Tibial nerve (tissue), 4 donors: ENCODE results near the gene BNC2. TPM values are rescaled to one million over a fixed set of nuclear protein-coding genes. Genes with fewer than 3 reads are reported as not detected.

Experiments used
- DNase-seq, 2 donors: peaks; one replicate each; pipeline ENCODE4 v3.0.0-alpha.2; 2019; ENCODE audit warnings: low spot score in 2 of 2
- H3K27ac ChIP-seq, 4 donors: fragments of 200-600 bp; sonication (generic) in 3 of 4; one replicate each; pipeline ENCODE4 v1.5.1; 2017 to 2019; ENCODE audit warnings: mild to moderate bottlenecking in 1 of 4
- H3K27me3 ChIP-seq, 2 donors: fragments of 200-600 bp; sonication (generic) in 1 of 2; one replicate each; pipeline versions ENCODE4 v1.5.1 to v1.6.0; 2017 to 2019
- H3K36me3 ChIP-seq, 3 donors: fragments of 200-600 bp; sonication (generic); one replicate each; pipeline ENCODE4 v1.5.1; 2018 to 2019
- H3K4me1 ChIP-seq, 4 donors: fragments of 200-600 bp; sonication (generic) in 3 of 4; one replicate each; pipeline ENCODE4 v1.5.1; 2017 to 2019
- H3K4me3 ChIP-seq, 4 donors: fragments of 200-600 bp; sonication (generic) in 3 of 4; one replicate each; pipeline ENCODE4 v1.5.1; 2017 to 2019; ENCODE audit warnings: mild to moderate bottlenecking in 1 of 4, moderate library complexity in 1 of 4
- H3K9me3 ChIP-seq, 4 donors: fragments of 200-600 bp; sonication (generic) in 3 of 4; one replicate each; pipeline ENCODE4 v1.5.1; 2017 to 2019
- CTCF ChIP-seq, 5 experiments: fragments of 200-600 bp in 3 of 5; fragments of 450-650 bp in 2 of 5; sonication (generic) in 3 of 5; IDR thresholded peaks; one replicate each; pipeline ENCODE4 v1.5.1; 2016 to 2019; ENCODE audit warnings: antibody characterized with exemption in 5 of 5, mild to moderate bottlenecking in 3 of 5, moderate library complexity in 2 of 5
- EP300 ChIP-seq, 2 donors: sonication (generic); formaldehyde crosslinking; IDR thresholded peaks; one replicate each; pipeline ENCODE4 v1.6.1; 2017; ENCODE audit warnings: antibody characterized with exemption in 2 of 2, mild to moderate bottlenecking in 1 of 2
- POLR2A ChIP-seq, 2 donors: fragments of 450-650 bp; IDR thresholded peaks; one replicate each; pipeline ENCODE4 v1.6.1; 2017; ENCODE audit warnings: antibody characterized with exemption in 2 of 2, mild to moderate bottlenecking in 2 of 2, moderate library complexity in 2 of 2
- WGBS, 2 donors: methylation state at CpG; one replicate each; pipeline ENCODE4 v1.1.5; 2018; 5-methylcytosine and 5-hydroxymethylcytosine counted together
- total RNA-seq, 4 donors: library from RNA; depleted of rRNA; stranded (reverse); fragments of >200 nt; gene quantifications; one replicate each; pipeline ENCODE4 v1.1.0, GENCODE V29; 2016

BNC2 gene
- total RNA-seq, 4 donors from 2014 or later: 69.9 to 89.6 (median 88.4) TPM

DNA sequence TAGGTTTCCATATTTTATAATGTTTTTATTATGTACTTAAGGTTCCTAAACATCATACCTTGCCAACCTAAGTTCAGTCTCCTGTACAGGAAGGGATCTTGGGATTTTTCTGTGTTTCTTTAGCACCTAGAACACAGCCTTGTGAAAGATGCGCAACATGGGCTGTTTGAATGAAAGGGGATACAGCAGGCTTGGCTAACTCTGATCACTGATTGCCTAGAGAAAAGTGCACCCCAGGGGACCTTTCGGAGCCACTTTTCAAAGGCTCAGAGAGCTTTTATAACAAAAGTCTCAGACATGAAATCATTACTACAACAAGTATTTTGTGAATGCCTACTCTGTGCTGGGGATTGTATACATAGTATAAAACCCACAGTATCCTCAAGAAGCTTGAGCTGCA lies 261.6 kb downstream of the BNC2 start:
- no peaks in the 10 kb centered on the region for H3K27me3 ChIP-seq
- 87 to 89% methylated on average over 2 of the region's 2 CpGs for WGBS, 2 donors
- no peaks in the 10 kb centered on the region for H3K36me3 ChIP-seq
- H3K4me1 ChIP-seq: peaks cover 0 to 6% (median 0%) of the 10 kb centered on the region in 4 donors
- H3K4me3 ChIP-seq: no peak overlapping the region
- no peak for TF ChIP-seq POLR2A (IDR thresholded peaks at IDR 0.05)
- TF ChIP-seq CTCF (IDR thresholded peaks at IDR 0.05): no peak
- TF ChIP-seq EP300 (IDR thresholded peaks at IDR 0.05): no peak
- no peak overlapping the region for H3K27ac ChIP-seq
- no peak for DNase-seq
- H3K9me3 ChIP-seq: no peaks in the 10 kb centered on the region

GRCh38 chr9:16602494-16602893 lies 268.0 kb downstream of the BNC2 start:
- no peak for DNase-seq
- whole genome bisulfite sequencing, 2 donors: 85 to 86% methylated on average over 2 of the region's 2 CpGs
- TF ChIP-seq POLR2A (IDR thresholded peaks at IDR 0.05): no peak
- Histone ChIP-seq H3K36me3 (no peaks in the 10 kb centered on the region), H3K27me3 (no peaks in the 10 kb centered on the region), H3K4me1 (no peaks in the 10 kb centered on the region), H3K9me3 (no peaks in the 10 kb centered on the region), H3K27ac (no peak overlapping the region), H3K4me3 (no peak overlapping the region)

- no peak for DNase-seq
These were observed 268.5 kb downstream of the BNC2 start for GRCh38 chr9:16601991-16602390.

DNA sequence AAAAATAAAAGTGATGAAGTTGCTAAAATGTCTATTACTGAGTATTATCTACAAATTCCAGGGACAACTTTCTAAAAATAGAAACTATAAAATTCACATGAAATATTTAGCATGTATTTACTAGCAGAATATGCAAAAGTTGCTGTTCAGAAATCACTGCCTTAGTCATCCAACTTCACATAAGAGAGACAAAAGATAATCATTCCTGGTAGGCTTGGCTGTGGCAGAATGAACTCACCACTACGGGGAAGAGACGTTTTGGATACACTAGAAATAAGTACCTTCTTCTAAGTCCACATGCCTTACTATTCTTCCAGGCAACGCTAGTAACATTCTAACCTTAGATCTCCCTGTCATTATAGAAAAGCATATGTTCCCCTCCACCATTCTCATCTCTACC lies 272.2 kb downstream of the BNC2 start:
- Histone ChIP-seq H3K4me1 (peaks cover 0 to 22% (median 0%) of the 10 kb centered on the region in 4 donors), H3K4me3 (no peak overlapping the region), H3K9me3 (no peaks in the 10 kb centered on the region), H3K27ac (no peak overlapping the region), H3K36me3 (no peaks in the 10 kb centered on the region), H3K27me3 (no peaks in the 10 kb centered on the region)
- TF ChIP-seq POLR2A (IDR thresholded peaks at IDR 0.05): no peak
- TF ChIP-seq EP300 (IDR thresholded peaks at IDR 0.05): no peak
- no peak for TF ChIP-seq CTCF (IDR thresholded peaks at IDR 0.05)
- DNase-seq: no peak
- WGBS, 2 donors: 49 to 62% methylated on average over 3 of the region's 3 CpGs

More at GRCh38 chr9:16601991-16602390, 268.5 kb downstream of the BNC2 start:
- Histone ChIP-seq H3K27ac (no peak overlapping the region), H3K36me3 (no peaks in the 10 kb centered on the region), H3K4me3 (no peak overlapping the region), H3K4me1 (no peaks in the 10 kb centered on the region), H3K9me3 (no peaks in the 10 kb centered on the region), H3K27me3 (no peaks in the 10 kb centered on the region)
- no peak for TF ChIP-seq POLR2A (IDR thresholded peaks at IDR 0.05)
- TF ChIP-seq CTCF (IDR thresholded peaks at IDR 0.05): no peak
- TF ChIP-seq EP300 (IDR thresholded peaks at IDR 0.05): no peak

GRCh38 chr9:16597136-16597535 lies 273.3 kb downstream of the BNC2 start:
- H3K27ac ChIP-seq: peak overlapping the region in 1 of 4 donors; percentile 50
- H3K36me3 ChIP-seq: no peaks in the 10 kb centered on the region
- WGBS, 2 donors: 60 to 63% methylated on average over 1 of the region's 1 CpG
- no peaks in the 10 kb centered on the region for H3K9me3 ChIP-seq
- no peak for DNase-seq
- TF ChIP-seq POLR2A (IDR thresholded peaks at IDR 0.05) (no peak), EP300 (IDR thresholded peaks at IDR 0.05) (no peak)
- H3K4me1 ChIP-seq: peaks cover 0 to 22% (median 0%) of the 10 kb centered on the region in 4 donors
- no peak overlapping the region for H3K4me3 ChIP-seq
- no peaks in the 10 kb centered on the region for H3K27me3 ChIP-seq

GRCh38 chr9:16595227-16595626 lies 275.2 kb downstream of the BNC2 start:
- no peaks in the 10 kb centered on the region for H3K9me3 ChIP-seq

More at GRCh38 chr9:16595227-16595626, 275.2 kb downstream of the BNC2 start:
- peak overlapping the region in 1 of 4 donors; percentile 33 for H3K27ac ChIP-seq
- no peak for DNase-seq
- WGBS, 2 donors: 79 to 88% methylated on average over 2 of the region's 2 CpGs
- peaks cover 0 to 25% (median 0%) of the 10 kb centered on the region in 4 donors for H3K4me1 ChIP-seq
- H3K4me3 ChIP-seq: no peak overlapping the region
- H3K36me3 ChIP-seq: no peaks in the 10 kb centered on the region
- no peak for TF ChIP-seq POLR2A (IDR thresholded peaks at IDR 0.05)
- TF ChIP-seq EP300 (IDR thresholded peaks at IDR 0.05): no peak
- TF ChIP-seq CTCF (IDR thresholded peaks at IDR 0.05): no peak
- H3K27me3 ChIP-seq: no peaks in the 10 kb centered on the region
